Measurements from ENCODE around the gene CACNB3. TPM values are rescaled to one million over a fixed set of nuclear protein-coding genes. Genes with fewer than 3 reads are reported as not detected.

The CACNB3 gene
- total and polyA plus RNA-seq, 2 of the 13 experiments (the other 11 are each of a cell fraction or from before 2014, with no cell fraction given), result 0.29 to 0.54 TPM

DNA sequence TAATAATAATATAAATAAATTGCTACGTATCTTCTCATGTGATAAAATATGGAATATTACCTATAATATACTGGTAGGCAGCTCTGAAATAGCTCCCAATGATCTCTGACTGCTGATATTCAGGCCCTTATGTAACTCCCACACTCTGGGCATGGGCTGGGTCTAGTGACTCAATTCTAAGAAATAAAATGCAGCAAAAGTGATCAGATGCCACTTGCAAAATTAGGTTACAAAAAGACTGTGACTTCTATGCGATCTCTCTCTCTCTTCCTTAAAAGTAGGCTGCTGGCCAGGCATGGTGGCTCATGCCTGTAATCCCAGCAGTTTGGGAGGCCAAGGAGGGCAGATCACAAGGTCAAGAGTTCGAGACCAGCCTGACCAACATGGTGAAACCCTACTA lies 10.3 kb upstream of the CACNB3 start (continued):
- TF ChIP-seq SMARCC2 (IDR thresholded peaks at IDR 0.05), result no peak
- TF ChIP-seq FOXJ3 (CRISPR knock-in tag; IDR thresholded peaks at IDR 0.05; ENCODE audit: borderline replicate concordance), result no peak
- TF ChIP-seq HNRNPK (IDR thresholded peaks at IDR 0.05; ENCODE audit: low read depth, low read length, poor library complexity, severe bottlenecking), result no peak

- Histone ChIP-seq H3K27me3 (ENCODE audit: control insufficient read depth in 1 of 2, insufficient read depth in 2 of 2, low read length in 2 of 2) (peaks cover 0 to 23% of the 10 kb centered on the region in 2 experiments; a peak in 3 of 5 replicates), H4K20me1 (ENCODE audit: insufficient read depth, low read length) (no peaks in the 10 kb centered on the region), H3K79me2 (ENCODE audit: insufficient read depth, low read length) (no peaks in the 10 kb centered on the region), H3K4me2 (ENCODE audit: low read depth, low read length) (peak overlapping the region; percentile 63), H3K9ac (ENCODE audit: insufficient read depth, low read depth, low read length) (peak overlapping the region; percentile 38; the same call in 1 of the 2 replicates), H3K27ac (ENCODE audit: extremely low read length, insufficient read depth, low read length) (no peak overlapping the region), H3K4me1 (ENCODE audit: insufficient read depth, low read length) (peaks cover 58% of the 10 kb centered on the region), H3K9me3 (ENCODE audit: low read length) (no peaks in the 10 kb centered on the region), H3K4me3 (replicated peaks in 1 of 3; ENCODE audit: insufficient read depth in 1 of 3, low read depth in 2 of 3, low read length in 3 of 3) (peak overlapping the region in 1 of 3 experiments; percentile 36; a peak in 1 of 6 replicates), H3K36me3 (replicated peaks in 1 of 2; ENCODE audit: control insufficient read depth in 1 of 2, insufficient read depth in 2 of 2, low read length in 2 of 2) (no peaks in the 10 kb centered on the region), H2AFZ (ENCODE audit: low read length) (no peak overlapping the region)
- peak; percentile 25 for ATAC-seq
- in situ Hi-C loops (cut with HindIII; ENCODE audit: extremely low pct_ligation_motif_present, low pct_unique_long_range_greater_than_20kb), result no loop called here
- peak; percentile 34 for DNase-seq (ENCODE audit: low spot score)
- BruUV-seq (replicated peaks), result no TSS peak
- CTCF ChIA-PET (ENCODE audit: low intra/inter-chr PET ratio, low total read pairs), result no interaction called here
- intact Hi-C loops (cut with micrococcal nuclease; ENCODE audit: unreplicated experiment), result no loop called here
- POLR2A ChIA-PET, result interaction anchor here (0.6 to 2.5 kb wide), 4 partner anchors 22 to 98 kb away, joined by 3 to 11 read pairs (median 4); partner anchors contain the start of genes ADCY6 and RND1
- FAIRE-seq, result peak; percentile 77
- 0% methylated on average over 5 of the region's 5 CpGs for whole genome bisulfite sequencing (ENCODE audit: low lambda C conversion rate)
- TF ChIP-seq ZNF704 (CRISPR knock-in tag; IDR thresholded peaks at IDR 0.05; ENCODE audit: borderline replicate concordance) (no peak), ZBTB25 (CRISPR knock-in tag; IDR thresholded peaks at IDR 0.05) (no peak), DZIP1 (CRISPR knock-in tag; IDR thresholded peaks at IDR 0.05) (no peak), NFE2L2 (IDR thresholded peaks at IDR 0.05; ENCODE audit: low read length) (no peak), ZFYVE20 (CRISPR knock-in tag; IDR thresholded peaks at IDR 0.05; ENCODE audit: borderline replicate concordance, low read depth) (no peak), MEIS1 (CRISPR knock-in tag; IDR thresholded peaks at IDR 0.05; ENCODE audit: borderline replicate concordance) (no peak), SMARCE1 (IDR thresholded peaks at IDR 0.05; ENCODE audit: borderline replicate concordance) (no peak), SETDB1 (CRISPR knock-in tag; IDR thresholded peaks at IDR 0.05; ENCODE audit: borderline replicate concordance) (no peak), ZNF34 (CRISPR knock-in tag; IDR thresholded peaks at IDR 0.05; ENCODE audit: borderline replicate concordance) (no peak), ATF5 (CRISPR knock-in tag; IDR thresholded peaks at IDR 0.05; ENCODE audit: low read depth) (no peak)
- TF ChIP-seq, protein P1, sequence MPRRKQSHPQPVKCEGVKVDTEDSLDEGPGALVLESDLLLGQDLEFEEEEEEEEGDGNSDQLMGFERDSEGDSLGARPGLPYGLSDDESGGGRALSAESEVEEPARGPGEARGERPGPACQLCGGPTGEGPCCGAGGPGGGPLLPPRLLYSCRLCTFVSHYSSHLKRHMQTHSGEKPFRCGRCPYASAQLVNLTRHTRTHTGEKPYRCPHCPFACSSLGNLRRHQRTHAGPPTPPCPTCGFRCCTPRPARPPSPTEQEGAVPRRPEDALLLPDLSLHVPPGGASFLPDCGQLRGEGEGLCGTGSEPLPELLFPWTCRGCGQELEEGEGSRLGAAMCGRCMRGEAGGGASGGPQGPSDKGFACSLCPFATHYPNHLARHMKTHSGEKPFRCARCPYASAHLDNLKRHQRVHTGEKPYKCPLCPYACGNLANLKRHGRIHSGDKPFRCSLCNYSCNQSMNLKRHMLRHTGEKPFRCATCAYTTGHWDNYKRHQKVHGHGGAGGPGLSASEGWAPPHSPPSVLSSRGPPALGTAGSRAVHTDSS (CRISPR knock-in tag; conservative IDR thresholded peaks at IDR 0.05), result no peak
Observed at GRCh38 chr12:48810903-48811431, 7.3 kb upstream of the CACNB3 start.
